Midbrain (tissue), 1 donor: ENCODE results near the gene MYRIP.
"Not testable (repeated sequence)": the region's sequence is repeated elsewhere in the genome, so short reads cannot be mapped to it uniquely, and the experiment has no call there.

Source experiments
- DNase-seq: peaks from one replicate; lab custom pipeline; 2025; lab: John Stamatoyannopoulos, UW

Gene MYRIP

DNA sequence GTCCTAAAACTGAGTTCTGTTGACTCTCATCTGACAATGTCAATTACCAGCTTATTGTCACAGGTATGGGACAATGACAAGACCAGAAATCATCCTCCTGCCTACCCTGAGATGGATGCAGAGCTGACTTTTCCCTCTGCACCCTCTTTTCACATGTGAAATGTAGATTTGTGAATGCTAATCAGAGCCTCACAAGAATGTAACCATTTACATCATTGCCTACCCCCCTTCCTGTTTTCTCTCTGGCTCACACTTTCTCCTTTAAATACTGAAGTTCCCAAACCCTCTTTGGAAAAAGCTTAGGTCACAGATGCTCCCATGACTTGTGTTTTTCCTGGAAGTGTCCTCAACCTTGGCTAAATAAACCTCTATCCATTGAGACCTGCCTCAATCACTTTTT is 228.2 kb downstream of the MYRIP start:
- no peak for DNase-seq

DNA sequence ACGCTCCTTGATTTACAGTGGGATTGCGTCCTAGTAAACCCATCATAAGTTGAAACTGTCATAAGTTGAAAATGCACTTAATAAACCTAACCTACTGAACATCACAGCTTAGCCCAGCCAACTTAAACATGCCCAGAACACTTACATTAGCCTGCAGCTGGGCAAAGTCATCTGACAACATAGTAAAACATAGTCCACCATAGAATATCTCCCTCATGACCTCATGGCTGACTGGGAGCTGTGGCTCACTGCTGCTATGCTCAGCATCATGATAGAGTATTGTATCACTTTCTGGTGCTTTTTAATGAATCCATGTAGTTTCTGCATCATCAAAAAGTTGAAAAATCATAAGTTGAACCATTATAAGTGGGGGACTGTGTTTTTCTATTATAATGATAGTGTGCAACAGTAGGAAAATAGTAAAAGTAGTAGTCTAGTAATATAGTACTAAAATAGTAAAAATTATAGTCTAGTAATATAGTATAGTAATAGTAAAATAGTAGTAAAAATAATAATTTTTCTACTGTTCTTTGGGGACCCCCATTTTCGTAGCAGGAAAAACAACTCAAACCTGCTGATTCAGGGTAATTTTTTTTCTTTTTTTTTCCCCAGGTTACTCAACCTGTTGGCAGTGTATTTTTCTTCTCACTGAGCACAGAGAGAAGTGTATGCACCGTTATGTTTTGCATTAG is 233.5 kb downstream of the MYRIP start:
- no peak for DNase-seq

DNA sequence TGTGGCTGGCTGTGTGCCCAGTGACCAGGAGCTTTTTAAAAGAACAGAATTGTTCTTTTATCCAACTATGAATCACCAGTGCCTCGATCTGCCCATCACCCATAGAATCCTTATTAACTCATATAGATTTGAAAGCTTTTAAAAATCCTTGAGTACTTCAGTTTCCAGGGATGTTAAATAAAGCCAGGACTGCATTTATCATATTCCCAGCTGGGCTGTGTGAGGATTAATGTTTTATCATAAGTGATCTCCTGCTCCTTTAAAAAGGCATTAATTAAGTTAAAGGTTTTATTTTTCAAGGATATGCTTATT is 234.0 kb downstream of the MYRIP start:
- no peak for DNase-seq

DNA sequence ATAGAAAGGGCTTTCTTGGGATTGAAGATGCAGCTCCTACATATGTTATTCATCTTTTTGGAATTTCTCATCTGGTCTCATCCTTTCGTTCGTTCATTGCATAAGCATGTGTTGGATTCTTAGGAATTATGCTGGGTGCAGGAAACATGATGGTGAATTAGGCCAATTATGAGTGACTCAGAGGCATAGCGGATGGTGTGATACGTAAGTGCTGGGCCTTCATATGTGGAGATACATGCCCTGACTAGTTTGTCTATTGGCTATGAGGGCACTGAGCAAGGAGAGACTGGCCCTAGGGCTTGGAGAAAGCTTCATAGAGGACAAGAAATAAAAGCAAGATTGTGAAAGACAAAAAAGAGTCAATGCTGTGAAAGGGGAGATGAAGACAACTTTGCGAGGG is 235.1 kb downstream of the MYRIP start:
- DNase-seq, result no peak

DNA sequence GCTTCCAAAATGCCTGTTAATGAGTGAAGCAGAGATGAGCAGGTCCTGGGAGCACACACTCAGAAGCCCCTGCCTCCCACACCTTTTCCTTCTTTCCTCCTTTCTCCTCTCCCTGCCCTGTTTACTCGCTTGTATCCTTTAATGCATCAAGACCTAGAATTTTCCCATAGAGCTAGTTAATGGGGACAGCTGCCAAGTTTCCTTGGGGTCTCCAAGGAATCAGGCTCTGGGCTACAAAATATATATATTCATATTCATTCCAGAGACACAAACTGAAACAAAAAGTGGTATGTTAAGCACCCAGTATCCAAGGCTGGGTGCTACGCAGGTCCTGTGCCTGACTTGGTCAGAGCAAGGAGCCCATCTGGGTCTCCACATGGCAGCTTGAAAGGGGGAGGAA is 235.6 kb downstream of the MYRIP start:
- DNase-seq, result no peak

DNA sequence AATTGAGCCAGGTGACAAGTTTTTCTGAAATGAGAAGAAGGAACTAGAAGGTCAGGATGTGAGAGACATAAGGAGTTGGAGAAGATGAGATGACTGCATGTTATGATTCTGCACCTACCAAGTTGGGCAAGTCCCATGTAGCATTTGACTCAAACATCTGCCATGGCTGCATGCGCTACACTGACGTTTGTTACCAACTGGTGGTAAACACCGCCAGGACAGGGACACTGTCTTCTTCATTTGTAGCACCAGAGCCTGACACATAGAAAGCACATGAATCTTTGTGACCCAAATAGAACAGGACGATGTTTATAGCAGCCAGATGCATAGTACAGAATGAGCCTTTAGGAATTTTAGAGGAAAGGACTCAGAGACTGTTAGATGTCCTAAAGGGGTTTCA is 236.7 kb downstream of the MYRIP start:
- no peak for DNase-seq

DNA sequence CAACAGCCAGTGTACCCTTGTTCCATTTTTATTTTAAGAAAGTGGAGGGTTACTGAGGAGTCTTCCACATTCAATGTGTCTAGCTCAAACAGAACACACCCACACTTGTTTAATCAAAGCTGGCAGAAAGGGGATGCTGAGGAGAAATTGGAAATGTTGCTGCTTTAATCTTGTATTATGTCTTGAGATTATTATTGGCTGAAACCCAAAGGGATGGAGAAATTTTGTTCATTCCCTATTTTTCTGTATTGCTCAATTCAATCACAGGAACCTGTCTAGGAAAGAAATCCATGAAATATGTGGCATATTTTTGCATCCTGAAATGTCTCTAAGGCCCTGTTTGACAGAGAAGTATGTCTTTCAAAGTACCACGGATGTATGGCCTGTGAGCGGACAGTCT is 238.0 kb downstream of the MYRIP start:
- DNase-seq, result no peak

DNA sequence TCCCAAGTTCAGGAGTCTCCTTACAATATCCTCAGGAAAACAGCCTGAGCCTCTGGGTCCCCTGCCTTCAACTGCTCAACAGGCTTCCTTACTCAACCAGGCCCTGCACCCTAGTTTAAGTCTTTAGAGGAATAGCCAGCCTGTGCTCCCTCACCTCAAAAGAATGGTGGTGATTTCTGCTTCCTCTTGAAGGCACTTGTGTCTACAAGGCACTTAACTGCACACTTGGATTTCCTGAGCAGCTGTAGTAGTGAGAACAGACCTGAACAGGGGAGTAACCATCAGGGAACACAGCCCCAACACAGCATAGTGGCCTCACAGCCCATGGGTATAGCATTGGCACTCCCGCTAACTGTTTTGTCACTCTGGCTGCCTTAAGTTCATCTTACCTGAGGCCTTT is 244.3 kb downstream of the MYRIP start:
- DNase-seq, result no peak

DNA sequence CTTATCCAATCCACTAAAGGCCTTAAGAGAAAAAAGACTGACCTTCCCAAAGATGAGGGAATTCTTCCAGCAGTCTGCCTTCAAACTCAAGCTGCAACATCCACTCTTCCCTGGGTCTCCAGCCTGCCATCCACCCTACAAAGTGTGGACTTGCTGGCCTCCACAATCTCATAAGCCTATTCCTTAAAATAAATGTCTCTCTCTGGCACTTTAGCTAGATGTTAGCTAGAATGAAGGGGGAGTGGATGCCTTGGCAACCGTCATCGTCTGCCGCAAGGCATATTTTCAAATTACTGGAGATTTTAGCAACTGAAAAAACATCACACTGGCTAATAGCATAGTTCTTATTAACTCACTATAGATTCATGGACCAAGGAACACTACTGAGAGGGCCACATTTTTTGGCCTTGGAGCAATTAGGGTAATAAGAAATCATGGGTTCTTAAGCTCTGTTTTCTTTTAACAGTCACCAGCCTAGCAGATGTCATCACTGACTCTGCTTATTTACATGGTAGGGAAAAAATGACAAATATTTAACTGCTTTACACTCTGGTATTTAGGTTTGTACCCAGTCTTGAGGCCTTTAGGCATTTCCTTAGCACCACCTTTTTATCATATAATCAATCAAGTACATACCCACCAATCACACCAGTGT is 245.3 kb downstream of the MYRIP start:
- no peak for DNase-seq

DNA sequence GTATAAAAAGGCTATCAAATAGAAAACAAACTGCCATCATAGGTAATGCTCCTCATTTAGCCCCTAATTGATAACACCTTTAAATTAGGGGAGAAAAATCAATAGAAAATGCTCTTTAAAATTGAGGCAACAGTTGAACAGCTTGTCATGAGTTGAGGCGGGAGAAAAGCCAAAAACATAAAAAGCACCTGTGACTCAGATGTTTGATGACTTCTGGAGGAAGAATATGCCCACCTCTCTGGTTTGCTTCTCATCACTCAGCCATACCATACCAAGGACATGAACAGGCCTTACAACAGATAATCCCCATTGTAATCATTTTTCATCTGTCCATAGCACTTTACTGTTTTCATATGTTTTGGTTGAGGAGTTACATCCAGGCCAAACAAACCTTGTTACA is 246.0 kb downstream of the MYRIP start:
- DNase-seq, result no peak

DNA sequence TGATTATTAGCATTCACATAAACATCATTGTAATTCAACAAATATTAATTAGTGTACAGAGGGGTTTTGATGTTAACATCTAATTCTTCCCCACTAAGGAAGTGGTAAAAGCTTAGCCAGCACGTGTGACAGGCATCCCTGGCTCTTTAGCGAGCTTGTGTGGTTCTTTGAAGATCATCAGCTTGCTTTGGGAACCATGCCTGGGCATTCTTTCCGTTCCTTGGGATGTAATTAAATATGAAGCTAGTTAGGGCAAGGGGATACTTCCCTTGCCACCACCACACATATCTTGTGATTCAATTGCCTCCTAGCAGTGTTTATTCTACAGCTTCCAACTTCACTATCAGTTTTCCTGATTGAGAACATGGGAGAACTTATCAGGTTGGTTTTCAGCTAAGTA is 246.5 kb downstream of the MYRIP start:
- DNase-seq, result no peak

DNA sequence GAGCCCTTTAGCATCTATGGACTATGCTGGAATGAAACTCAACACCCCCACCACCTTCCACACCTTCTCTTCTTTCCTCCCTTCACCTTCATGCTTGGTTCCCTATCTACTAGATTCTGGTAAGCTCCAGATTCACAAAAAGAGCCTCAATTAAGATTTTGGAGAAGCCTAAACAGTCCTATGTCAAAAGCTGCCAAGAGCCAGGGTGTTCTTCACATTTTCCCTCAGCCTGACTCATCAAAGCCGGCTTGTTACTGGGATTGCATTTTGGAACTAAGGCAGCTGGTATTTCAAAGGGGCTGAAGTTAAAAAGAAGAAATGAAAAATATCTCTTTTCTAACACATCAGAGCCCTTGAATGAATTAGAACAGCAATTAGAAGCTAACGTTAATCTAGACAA is 247.7 kb downstream of the MYRIP start:
- DNase-seq, result no peak

DNA sequence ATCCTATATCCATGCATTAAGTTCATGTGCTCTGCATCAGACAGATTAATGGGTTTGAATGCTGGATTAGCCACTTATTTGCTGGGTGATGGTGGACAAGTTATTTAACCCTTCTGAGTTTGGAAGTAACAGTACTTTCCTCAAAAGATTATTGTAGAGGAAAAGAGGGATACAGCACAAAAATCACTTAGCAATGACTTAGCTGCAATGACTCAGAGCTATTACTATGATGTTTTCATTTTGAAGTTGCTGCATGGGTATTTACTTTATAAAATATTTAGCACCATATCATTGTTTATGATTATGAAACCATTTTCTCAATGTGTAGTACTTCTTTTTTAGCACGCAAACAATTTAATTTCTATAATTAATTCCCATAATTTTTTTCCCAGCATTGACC is 248.4 kb downstream of the MYRIP start:
- no peak for DNase-seq

DNA sequence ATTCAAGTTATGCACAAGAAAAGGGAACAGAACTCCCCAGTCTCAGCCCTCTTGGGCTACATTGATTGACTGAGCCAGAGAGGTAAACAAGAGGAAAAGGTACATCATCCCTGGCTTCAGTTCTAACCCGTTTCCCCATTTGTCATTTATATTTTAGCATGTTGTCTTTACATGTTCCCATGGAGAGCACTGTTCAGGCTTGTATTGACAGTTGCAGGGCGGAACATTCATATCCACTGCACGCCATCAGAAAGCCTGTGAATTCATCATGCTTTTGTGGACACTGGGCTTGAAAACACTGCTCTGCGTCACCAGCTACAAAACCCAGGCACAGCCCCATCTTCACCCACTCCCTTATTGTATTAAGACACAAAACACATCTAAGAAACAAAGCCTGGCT is 259.2 kb downstream of the MYRIP start:
- no peak for DNase-seq

DNA sequence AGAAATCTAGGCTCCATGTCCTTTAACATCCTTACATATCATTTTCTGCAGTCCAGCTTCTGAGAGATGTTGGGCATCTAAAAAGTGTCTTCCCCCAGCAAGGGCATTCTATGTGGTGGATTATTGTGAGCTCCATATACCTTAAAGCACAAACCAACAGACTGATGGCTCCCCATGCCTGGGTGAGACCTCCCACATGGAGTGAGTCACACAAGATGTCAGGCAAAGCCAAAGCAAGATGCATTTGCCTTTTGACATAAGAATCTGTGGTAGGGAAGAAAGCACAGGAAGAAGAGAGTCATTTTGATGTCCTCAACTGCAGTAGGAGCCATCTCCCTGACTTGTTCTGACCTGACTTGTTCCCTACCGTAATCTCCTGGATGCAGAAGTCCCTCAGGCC is 261.4 kb downstream of the MYRIP start:
- DNase-seq, result no peak

DNA sequence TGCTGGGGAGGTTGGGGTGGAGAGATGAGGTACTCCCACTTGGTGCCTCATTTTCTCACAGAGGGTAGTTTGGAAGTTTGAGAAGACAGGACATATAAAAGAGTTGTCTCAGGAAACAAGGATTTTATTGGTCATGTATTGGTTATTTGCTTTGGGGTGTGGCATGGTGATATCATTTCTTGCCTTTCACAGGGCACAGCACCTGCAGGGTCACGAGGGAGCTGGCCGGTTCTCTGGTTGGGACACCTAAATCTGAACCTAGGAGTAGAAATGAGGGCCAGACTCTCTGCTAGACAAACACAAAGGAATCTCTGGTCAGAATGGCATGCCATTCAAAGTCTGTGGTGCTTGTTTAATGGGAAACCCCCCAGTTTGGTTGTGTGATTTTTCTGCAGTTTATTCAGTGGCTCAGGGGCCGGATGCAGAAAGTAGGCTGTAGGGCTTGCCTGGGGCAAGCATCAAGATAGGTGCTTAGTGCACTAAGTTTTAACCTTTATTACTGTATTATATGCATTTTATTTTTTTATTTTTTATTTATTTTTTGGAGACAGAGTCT is 262.4 kb downstream of the MYRIP start:
- DNase-seq, result no peak

DNA sequence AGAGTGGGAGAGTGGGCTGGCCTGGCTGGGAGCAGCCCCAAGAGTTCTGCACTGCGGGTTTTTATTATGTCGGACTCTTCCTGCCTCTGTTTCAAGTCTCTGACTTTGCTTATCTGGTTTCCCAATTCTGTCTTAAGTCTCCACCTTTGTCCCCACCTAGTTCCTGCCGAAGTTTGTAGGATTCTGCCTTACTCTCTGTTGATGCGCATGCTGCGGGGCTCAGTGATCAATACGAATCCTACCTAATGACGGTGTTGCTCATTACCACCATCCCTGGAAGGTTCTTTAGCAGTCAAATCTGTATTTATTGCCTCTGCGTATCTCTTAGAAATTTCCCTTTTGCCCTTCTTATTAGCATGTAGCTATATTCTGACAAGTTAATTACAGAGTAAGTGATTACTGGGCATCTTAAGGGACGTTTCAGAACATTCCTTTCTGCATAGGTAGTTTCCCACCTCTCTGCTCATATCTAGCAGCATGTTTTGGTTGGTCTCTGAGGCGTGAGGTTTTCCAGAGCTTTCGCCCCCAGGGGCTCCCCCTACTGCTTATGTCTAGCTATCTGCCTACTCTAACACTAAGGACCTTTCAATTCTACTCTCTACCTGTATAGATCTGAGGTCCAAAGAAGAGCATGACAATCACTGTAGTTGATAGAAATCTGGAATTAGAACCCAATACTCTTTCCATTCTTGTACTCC is 264.1 kb downstream of the MYRIP start:
- no peak for DNase-seq

DNA sequence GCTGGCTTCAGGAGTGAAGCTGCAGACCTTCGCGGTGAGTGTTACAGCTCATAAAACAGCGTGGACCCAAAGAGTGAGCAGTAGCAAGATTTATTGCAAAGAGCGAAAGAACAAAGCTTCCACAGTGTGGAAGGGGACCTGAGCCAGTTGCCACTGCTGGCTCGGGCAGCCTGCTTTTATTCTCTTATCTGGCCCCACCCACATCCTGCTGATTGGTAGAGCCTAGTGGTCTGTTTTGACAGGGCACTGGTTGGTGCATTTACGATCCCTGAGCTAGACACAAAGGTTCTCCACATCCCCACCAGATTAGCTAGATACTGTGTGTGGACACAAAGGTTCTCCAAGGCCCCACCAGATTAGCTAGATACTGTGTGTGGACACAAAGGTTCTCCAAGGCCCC is 267.7 kb downstream of the MYRIP start:
- not testable (repeated sequence) for DNase-seq

DNA sequence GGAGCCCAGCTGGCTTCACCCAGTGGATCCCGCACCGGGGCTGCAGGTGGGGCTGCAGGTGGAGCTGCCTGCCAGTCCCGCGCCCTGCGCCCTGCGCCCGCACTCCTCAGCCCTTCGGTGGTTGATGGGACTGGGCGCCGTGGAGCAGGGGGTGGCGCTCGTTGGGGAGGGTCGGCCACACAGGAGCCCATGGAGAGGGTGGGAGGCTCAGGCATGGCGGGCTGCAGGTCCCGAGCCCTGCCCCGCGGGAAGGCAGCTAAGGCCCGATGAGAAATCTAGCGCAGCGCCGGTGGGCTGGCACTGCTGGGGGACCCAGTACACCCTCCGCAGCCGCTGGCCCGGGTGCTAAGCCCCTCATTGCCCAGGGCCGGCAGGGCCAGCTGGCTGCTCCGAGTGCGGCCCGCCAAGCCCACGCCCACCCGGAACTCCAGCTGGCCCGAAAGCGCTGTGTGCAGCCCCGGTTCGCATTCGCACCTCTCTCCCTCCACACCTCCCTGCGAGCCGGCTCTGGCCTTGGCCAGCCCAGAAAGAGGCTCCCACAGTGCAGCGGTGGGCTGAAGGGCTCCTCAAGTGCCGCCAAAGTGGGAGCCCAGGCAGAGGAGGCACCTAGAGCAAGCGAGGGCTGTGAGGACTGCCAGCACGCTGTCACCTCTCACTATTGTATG is 268.6 kb downstream of the MYRIP start:
- DNase-seq, result not testable (repeated sequence)

DNA sequence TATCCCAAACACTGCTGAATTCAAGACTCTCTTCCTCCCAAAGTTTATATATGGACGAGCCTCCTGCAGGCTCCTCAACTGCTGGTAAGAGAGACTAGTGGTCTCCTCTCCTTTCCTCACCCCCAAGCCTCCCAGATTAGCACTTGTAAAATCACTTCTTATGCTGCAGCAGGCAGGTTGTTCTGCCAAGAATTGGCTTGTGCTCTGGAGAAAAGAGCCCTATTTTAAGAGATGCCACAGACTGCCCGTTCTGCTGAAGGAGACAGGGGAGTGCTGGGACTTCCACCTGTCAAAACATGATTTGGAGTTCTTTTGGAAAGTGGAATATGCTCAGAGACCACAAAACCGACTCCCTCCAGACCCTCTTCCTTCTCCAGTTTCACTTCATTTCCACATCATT is 269.2 kb downstream of the MYRIP start:
- DNase-seq, result no peak

DNA sequence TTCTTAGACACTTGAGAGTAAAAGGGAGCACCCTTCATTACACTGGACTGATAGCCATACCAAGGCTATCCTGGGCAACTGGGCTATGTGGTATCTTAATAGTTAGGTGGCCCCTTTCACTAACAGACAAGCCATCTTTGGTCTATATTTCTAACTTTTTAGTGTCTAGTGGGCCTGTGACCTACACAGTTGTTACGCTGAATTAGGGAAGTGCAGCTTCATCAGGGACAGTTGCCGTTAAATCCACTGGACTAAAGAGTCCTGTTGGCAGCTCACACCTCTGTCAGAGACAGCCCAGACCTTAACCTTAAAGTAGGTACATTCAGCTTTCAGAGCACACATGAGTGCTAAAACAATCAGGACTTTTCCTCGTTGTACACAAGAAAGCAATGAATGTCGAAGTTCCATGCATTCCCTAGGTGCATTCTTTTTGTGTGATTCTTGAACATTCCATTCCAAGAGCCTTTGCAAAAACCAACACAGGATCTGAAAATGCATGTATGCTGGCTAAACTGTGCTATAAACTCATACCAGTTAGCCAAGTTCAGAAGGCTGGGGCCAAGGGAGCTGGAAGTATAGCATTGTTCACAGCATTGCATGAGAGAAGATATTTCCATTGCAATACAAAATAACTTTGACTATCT is 269.9 kb downstream of the MYRIP start:
- DNase-seq, result no peak

DNA sequence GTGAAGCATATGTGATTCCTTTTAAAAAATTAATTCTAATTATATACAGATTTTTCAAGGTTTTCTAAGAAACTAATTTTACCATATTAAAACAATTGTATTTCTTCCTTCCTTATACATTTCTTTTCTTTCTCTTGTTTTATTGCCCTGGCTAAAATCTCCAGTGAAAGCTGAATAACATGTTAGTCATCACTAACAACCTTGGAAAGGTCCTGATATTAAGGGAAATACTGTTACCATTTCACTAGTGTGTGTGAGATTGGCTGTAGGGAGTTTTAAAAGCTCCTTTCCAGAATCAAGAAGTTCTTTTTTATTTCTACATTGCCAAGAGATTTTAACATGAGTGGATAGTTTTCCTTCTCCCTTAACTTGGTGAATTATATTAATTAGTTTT is 270.4 kb downstream of the MYRIP start:
- no peak for DNase-seq
